Gastrocnemius medialis (tissue), 4 donors: ENCODE results near the gene MEF2C. TPM values are rescaled to one million over a fixed set of nuclear protein-coding genes. Genes with fewer than 3 reads are reported as not detected.

Experiments
- ATAC-seq, 2 donors: fragments of 150-250 bp; one replicate each; pipeline ENCODE4 v1.9.1; 2016
- DNase-seq, 2 donors: peaks; one replicate each; pipeline ENCODE4 v3.0.0-alpha.2; 2019
- H3K27ac ChIP-seq, 4 donors: fragments of 200-600 bp; sonication (generic); 1 replicate in 1 of 4; 2 replicates in 3 of 4; pipeline ENCODE4 v1.5.1; 2016 to 2018; ENCODE audit warnings: mild to moderate bottlenecking in 2 of 4, moderate library complexity in 1 of 4
- H3K27me3 ChIP-seq, 3 donors: fragments of 200-600 bp; sonication (generic) in 2 of 3; 1 replicate in 1 of 3; 2 replicates in 2 of 3; pipeline versions ENCODE4 v1.5.1 to v1.6.0; 2016 to 2019; ENCODE audit warnings: mild to moderate bottlenecking in 1 of 3, moderate library complexity in 1 of 3
- H3K36me3 ChIP-seq, 2 donors: fragments of 200-600 bp; sonication (generic) in 1 of 2; one replicate each; pipeline ENCODE4 v1.5.1; 2017 to 2018
- H3K4me1 ChIP-seq, 2 donors: fragments of 200-600 bp; sonication (generic) in 1 of 2; one replicate each; pipeline ENCODE4 v1.5.1; 2016 to 2017; ENCODE audit warnings: mild to moderate bottlenecking in 2 of 2
- H3K4me3 ChIP-seq, 4 donors: fragments of 200-600 bp; sonication (generic) in 3 of 4; 1 replicate in 1 of 4; 2 replicates in 3 of 4; pipeline ENCODE4 v1.5.1; 2016 to 2019; ENCODE audit warnings: mild to moderate bottlenecking in 2 of 4
- H3K9me3 ChIP-seq, 3 donors: fragments of 200-600 bp; sonication (generic) in 2 of 3; 1 replicate in 1 of 3; 2 replicates in 2 of 3; pipeline ENCODE4 v1.5.1; 2016 to 2019
- CTCF ChIP-seq, 5 experiments: fragments of 450-650 bp in 3 of 5; fragments of 200-600 bp in 2 of 5; sonication (generic) in 2 of 5; IDR thresholded peaks in 4 of 5; conservative IDR thresholded peaks in 1 of 5; 1 replicate in 4 of 5; 2 replicates in 1 of 5; pipeline ENCODE4 v1.5.1; 2016 to 2019; ENCODE audit warnings: antibody characterized with exemption in 5 of 5, mild to moderate bottlenecking in 3 of 5, moderate library complexity in 3 of 5
- POLR2A ChIP-seq, 2 donors: fragments of 450-650 bp; IDR thresholded peaks; one replicate each; pipeline ENCODE4 v1.6.1; 2017; ENCODE audit warnings: antibody characterized with exemption in 2 of 2, mild to moderate bottlenecking in 2 of 2, moderate library complexity in 2 of 2
- in situ Hi-C, 4 donors: fragments of 200-750 bp; cut with MboI; loops; one replicate each; pipeline versions ENCODE4 v1.15.0 to v1.8.0; 2017; ENCODE audit warnings: low sequenced_read_pairs in 4 of 4
- intact Hi-C: fragments of 100-400 bp; cut with DNase I; formaldehyde crosslinking; loops from one replicate; pipeline ENCODE4 v1.15.1; 2023; ENCODE audit warnings: low total_unique reads
- total RNA-seq, 4 donors: library from RNA; depleted of rRNA; stranded (reverse); fragments of >200 nt; gene quantifications; one replicate each; pipeline versions ENCODE4 v1.1.0 to v1.2.3, GENCODE V29; 2016

Gene MEF2C
- total RNA-seq, 4 donors from 2014 or later: 63.8 to 192 (median 128) TPM

- intact Hi-C loops: no loop called here
- H3K27ac ChIP-seq: peak overlapping the region; percentile 81 to 84 (median 82)
- peak; percentile 87 to 88 for ATAC-seq
Observed at GRCh38 chr5:88745093-88745696, 137.8 kb downstream of the MEF2C start.

GRCh38 chr5:88743231-88743834 is 139.7 kb downstream of the MEF2C start:
- H3K27ac ChIP-seq: peak overlapping the region; percentile 81 to 84 (median 82)
- H3K9me3 ChIP-seq: no peaks in the 10 kb centered on the region
- H3K27me3 ChIP-seq: no peaks in the 10 kb centered on the region
- TF ChIP-seq POLR2A (IDR thresholded peaks at IDR 0.05) (no peak), CTCF (IDR thresholded peaks at IDR 0.05 in 4 of 5, conservative IDR thresholded peaks at IDR 0.05 in 1 of 5) (no peak)
- peak overlapping the region in 1 of 4 donors; percentile 4 for H3K4me3 ChIP-seq
- intact Hi-C loops: loop anchor here (5.0 kb wide), 1 partner anchor 84 kb away; no protein-coding TSS in a partner anchor
- H3K4me1 ChIP-seq: peaks cover 84 to 88% of the 10 kb centered on the region in 2 donors
- in situ Hi-C loops: loop anchor here in 3 of 4 donors (25.0 kb wide), 3 partner anchors 144 to 994 kb away; partner anchors contain the start of gene MEF2C (in 1 of the 3)
- DNase-seq: no peak
- ATAC-seq: no peak
- peaks cover 0 to 3% of the 10 kb centered on the region in 2 donors for H3K36me3 ChIP-seq

More at GRCh38 chr5:88745093-88745696, 137.8 kb downstream of the MEF2C start:
- Histone ChIP-seq H3K9me3 (no peaks in the 10 kb centered on the region), H3K27me3 (no peaks in the 10 kb centered on the region), H3K36me3 (peaks cover 0 to 19% of the 10 kb centered on the region in 2 donors), H3K4me1 (peaks cover 80 to 82% of the 10 kb centered on the region in 2 donors), H3K4me3 (no peak overlapping the region)
- peak; percentile 33 to 35 for DNase-seq
- in situ Hi-C loops: loop anchor here in 3 of 4 donors (25.0 kb wide), 3 partner anchors 142 to 992 kb away; partner anchors contain the start of gene MEF2C (in 1 of the 3)
- TF ChIP-seq POLR2A (IDR thresholded peaks at IDR 0.05) (no peak), CTCF (IDR thresholded peaks at IDR 0.05 in 4 of 5, conservative IDR thresholded peaks at IDR 0.05 in 1 of 5) (no peak)

DNA sequence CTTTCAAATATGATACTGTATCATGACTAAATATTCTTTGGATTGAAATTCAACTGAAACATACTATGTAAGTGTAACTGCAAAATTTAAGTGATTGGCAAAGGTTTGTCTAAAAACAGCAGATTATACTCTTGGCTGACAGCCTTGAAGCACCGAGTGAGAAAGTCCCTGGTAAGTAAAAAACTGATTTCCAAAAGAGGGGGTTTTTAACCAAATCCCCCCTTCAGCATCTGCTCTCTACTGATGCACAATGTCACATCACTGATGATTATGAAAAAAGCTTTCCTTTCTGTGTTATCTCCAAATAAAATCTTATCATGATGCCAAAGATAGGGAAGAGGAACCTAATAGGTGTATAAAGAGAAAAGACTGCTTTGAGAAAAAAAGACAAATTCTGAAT is 141.0 kb downstream of the MEF2C start:
- TF ChIP-seq POLR2A (IDR thresholded peaks at IDR 0.05) (no peak), CTCF (IDR thresholded peaks at IDR 0.05 in 4 of 5, conservative IDR thresholded peaks at IDR 0.05 in 1 of 5) (no peak)
- intact Hi-C loops: loop anchor here (5.0 kb wide), 1 partner anchor 85 kb away; no protein-coding TSS in a partner anchor
- in situ Hi-C loops: loop anchor here in 3 of 4 donors (25.0 kb wide), 3 partner anchors 145 to 995 kb away; partner anchors contain the start of gene MEF2C (in 1 of the 3)
- H3K27ac ChIP-seq: peak overlapping the region; percentile 81 to 84 (median 82)
- H3K36me3 ChIP-seq: peaks cover 0 to 7% of the 10 kb centered on the region in 2 donors
- no peaks in the 10 kb centered on the region for H3K27me3 ChIP-seq
- DNase-seq: no peak
- no peak for ATAC-seq
- H3K9me3 ChIP-seq: no peaks in the 10 kb centered on the region
- H3K4me3 ChIP-seq: no peak overlapping the region
- peaks cover 86 to 89% of the 10 kb centered on the region in 2 donors for H3K4me1 ChIP-seq

DNA sequence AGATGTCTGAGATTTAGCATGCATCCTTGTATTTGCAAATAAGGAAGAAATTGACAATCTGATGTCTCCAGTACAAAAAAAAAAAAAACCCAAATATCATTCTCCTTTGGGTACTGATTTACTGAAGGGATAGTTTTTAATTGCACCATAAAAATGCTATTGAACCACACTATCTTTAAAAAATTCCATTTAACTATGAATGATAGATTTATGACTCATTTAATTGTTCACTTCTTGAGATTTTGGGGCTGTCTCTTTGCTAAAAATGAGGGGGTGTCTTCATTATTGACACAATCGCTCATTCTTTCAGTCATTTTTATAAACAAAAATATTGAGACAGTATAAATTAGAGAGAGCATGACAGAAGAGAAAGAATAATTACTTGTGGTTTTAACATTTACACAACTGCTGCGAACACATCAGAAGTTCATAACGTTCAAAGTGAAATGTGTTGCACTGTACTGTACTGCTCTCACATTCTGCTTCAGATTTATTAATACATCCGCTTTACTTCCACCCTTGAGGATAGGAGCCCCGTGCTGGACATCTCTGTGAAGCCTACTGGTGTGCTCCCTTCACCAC is 142.3 kb downstream of the MEF2C start:
- Histone ChIP-seq H3K9me3 (no peaks in the 10 kb centered on the region), H3K27me3 (no peaks in the 10 kb centered on the region), H3K36me3 (peaks cover 0 to 7% of the 10 kb centered on the region in 2 donors), H3K27ac (peak overlapping the region; percentile 81 to 84 (median 82)), H3K4me1 (peaks cover 78 to 90% of the 10 kb centered on the region in 2 donors), H3K4me3 (no peak overlapping the region)
- in situ Hi-C loops: loop anchor here in 3 of 4 donors (25.0 kb wide), 3 partner anchors 147 to 997 kb away; partner anchors contain the start of gene MEF2C (in 1 of the 3)
- intact Hi-C loops: loop anchor here (5.0 kb wide), 1 partner anchor 87 kb away; no protein-coding TSS in a partner anchor
- no peak for ATAC-seq
- DNase-seq: no peak
- TF ChIP-seq POLR2A (IDR thresholded peaks at IDR 0.05) (no peak), CTCF (IDR thresholded peaks at IDR 0.05 in 4 of 5, conservative IDR thresholded peaks at IDR 0.05 in 1 of 5) (no peak)
